HG03103 (cell line): Measurements from ENCODE around the gene RPS6KA6.
"Not testable (repeated sequence)": the region's sequence is repeated elsewhere in the genome, so short reads cannot be mapped to it uniquely, and the experiment has no call there.

Experiments
- ATAC-seq: cut with Tn5 transposase; IDR thresholded peaks from one replicate; pipeline ENCODE4 v1.9.1; 2021; ENCODE audit warnings: low read depth; ENCODE audit not compliant: unreplicated experiment

The RPS6KA6 gene

GRCh38 chrX:84168095-84168494 is 19.9 kb downstream of the RPS6KA6 start:
- no peak for ATAC-seq

- no peak for ATAC-seq
Measured at GRCh38 chrX:84165711-84166110, 22.3 kb downstream of the RPS6KA6 start.

DNA sequence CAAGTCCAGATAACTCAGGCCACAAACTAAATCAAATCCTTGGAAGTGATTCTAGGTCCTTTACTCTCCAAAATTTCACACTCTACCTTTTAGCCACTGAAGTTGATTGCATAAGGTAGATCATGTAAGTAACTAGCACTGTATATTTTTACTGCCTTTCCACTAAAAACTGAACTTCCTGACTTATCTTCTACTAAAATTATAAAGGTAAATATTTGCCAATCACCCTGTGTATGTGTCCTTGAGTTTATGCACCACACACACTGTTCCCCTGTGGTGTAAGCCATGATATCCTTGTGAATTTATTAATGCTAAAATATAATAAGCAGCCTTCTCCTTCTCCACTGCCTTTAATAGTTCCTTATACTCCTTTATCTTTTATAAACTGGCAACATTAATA is 25.6 kb downstream of the RPS6KA6 start:
- ATAC-seq: no peak

- ATAC-seq: no peak
Measured at GRCh38 chrX:84161641-84162040, 26.4 kb downstream of the RPS6KA6 start.

- ATAC-seq: no peak
Measured at GRCh38 chrX:84160736-84161135, 27.3 kb downstream of the RPS6KA6 start.

DNA sequence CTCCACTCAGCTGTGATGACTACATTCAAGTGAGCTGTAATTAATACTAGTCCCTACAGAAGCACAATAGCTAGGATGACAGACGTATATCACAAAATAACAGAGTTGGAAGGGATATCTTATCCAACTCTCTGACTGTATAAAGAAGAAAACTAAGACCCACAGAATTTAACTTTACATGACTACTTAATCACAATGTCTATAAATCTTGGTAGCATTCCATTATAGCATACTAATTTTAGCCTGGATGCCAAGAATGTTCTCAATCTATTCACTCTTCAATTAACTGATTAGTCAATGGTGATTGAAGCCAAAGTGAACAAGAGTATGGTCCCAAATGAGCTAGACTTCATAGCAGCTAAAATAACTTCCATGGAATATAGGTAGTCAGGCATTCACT is 31.2 kb downstream of the RPS6KA6 start:
- no peak for ATAC-seq

DNA sequence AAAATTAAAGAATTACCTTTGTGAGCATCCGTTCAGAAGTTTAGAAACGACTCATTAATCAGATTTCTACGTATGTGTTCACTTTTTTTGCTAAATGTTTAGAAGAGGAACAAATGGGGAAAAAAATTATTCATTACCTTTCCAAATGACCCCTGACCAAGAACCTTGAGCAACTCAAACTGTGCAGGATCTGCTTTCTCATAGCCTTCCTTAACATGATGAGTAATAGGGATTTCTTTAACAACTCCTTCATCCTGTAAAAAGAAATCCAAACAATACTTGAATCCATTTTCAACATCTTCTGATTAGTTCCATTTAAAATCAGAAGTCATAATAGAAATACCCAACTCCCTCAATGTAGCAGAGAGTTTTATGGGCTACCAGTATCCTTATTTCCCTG is 32.1 kb downstream of the RPS6KA6 start:
- ATAC-seq: no peak

DNA sequence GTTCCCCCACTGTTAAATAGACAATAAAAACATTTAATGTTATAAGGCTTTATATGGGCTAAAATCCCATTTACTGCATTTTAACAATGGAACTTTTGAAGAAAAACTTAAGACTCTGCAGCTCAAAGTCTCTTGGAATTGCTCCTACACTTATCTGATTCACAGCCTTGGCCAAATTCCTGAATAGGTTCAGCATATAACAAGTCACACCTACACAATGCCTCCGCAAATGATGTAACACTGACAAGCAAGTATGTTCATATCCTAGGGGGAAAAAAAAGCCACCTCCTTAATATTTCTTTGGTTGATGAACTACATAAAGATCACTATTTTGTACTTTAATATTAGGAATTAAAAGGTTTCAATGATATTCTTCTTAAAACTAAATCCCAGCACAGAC is 34.5 kb downstream of the RPS6KA6 start:
- no peak for ATAC-seq

- no peak for ATAC-seq
Measured at GRCh38 chrX:84144991-84145390, 43.0 kb downstream of the RPS6KA6 start.

GRCh38 chrX:84144281-84144680 is 43.7 kb downstream of the RPS6KA6 start:
- no peak for ATAC-seq

GRCh38 chrX:84133023-84133422 is 55.0 kb downstream of the RPS6KA6 start:
- ATAC-seq: no peak

DNA sequence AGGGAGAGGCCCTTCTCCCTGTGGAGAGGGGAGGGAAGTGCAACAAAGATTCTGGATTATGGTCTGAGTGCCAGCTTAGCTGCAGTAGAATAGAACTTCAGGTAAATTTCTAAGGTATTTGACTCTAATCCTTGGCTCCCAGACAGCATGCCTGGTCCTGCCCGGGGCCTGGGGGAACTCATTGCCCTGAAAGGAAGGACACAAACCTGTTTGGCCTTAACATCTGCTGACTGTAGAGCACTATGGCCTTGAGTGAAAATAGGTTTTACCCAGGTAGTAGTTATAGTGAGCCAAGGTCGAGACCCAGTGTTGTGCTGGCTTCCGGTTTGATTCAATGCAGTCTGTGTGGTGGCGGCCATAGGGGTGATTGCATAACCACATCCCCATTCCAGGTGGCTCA is 64.4 kb downstream of the RPS6KA6 start:
- ATAC-seq: no peak

- no peak for ATAC-seq
Measured at GRCh38 chrX:84118769-84119168, 69.2 kb downstream of the RPS6KA6 start.

DNA sequence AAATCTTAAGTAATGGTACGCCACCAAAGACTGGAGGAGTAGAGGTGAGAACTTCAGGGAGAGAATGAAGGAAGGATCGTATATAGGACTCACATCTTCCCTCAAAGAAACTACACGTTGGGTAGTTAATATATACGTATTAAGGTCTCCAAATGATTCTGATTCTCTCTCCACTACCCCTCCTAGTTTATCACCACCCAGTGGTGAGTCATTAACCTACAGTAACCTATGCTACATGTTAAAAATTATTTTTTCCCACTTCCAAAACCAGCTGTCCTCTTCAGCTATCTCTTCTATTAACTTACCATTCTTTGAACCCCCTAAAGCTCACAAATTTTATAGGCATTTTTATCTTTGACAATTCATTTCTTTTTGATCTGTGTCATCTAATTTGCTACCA is 69.7 kb downstream of the RPS6KA6 start:
- ATAC-seq: no peak

GRCh38 chrX:84108584-84108983 is 79.4 kb downstream of the RPS6KA6 start:
- ATAC-seq: no peak

GRCh38 chrX:84099120-84099519 is 88.9 kb downstream of the RPS6KA6 start:
- no peak for ATAC-seq

- not testable (repeated sequence) for ATAC-seq
Measured at GRCh38 chrX:84079479-84080197, 108.4 kb downstream of the RPS6KA6 start.

GRCh38 chrX:84078991-84079390 is 109.0 kb downstream of the RPS6KA6 start:
- no peak for ATAC-seq

DNA sequence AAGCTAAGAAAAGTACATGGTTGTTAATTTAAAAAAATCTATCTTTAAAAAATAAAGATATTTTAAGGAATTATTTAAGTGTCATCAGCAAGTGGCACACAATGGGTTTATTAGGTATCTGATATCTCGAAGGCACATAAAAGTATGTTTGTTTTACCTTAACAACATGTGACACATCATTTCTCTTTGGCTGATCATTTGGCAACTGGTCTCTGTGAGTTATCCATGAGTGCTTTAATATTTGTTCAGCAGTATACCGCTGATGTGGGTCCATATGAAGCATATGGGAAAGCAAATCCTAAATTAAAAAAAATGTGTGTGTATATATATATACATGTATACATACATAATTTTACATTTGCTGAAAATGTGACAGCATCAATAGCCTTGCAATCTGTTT is 123.2 kb downstream of the RPS6KA6 start:
- ATAC-seq: no peak

DNA sequence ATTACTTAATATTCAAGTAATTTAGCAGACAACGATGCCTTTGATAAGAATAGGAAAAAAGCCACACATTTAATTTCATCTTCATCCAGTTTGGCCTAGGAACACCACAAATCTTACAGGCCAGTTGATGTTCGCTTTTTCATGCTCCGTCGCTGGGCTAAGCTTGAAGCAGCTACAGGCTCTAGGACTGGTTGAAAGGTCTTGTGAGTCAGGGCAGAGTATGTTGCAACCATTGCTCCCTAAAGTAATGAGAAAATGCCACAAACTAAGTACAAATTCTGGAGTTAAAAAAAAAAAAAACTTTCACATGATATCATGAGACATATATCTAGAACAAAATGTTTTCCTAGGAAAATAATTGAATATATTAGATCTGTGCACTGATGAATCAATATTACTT is 123.8 kb downstream of the RPS6KA6 start:
- ATAC-seq: no peak

GRCh38 chrX:84047339-84047738 is 140.7 kb downstream of the RPS6KA6 start:
- ATAC-seq: no peak

- peak; percentile 80 for ATAC-seq
Measured at GRCh38 chrX:84046403-84046984, 141.5 kb downstream of the RPS6KA6 start.
